GM18507 (cell line): ENCODE results near the gene NEURL4.
"Not testable (repeated sequence)": the region's sequence is repeated elsewhere in the genome, so short reads cannot be mapped to it uniquely, and the experiment has no call there.

Source experiments
- DNase-seq: peaks from one replicate; pipeline ENCODE4 v3.0.0; 2011; ENCODE audit warnings: low read depth; ENCODE audit not compliant: insufficient read length; ENCODE audit errors: extremely low spot score
- FAIRE-seq: peaks from 2 replicates; lab custom pipeline; 2011; peaks lifted over from hg19 to GRCh38; lab: Jason Lieb, UNC

Gene NEURL4

GRCh38 chr17:7348478-7349242, 19.5 kb upstream of the NEURL4 start:
- FAIRE-seq (no peak), DNase-seq (no peak)

- DNase-seq (no peak), FAIRE-seq (no peak)
Measured at GRCh38 chr17:7347630-7348477, 18.7 kb upstream of the NEURL4 start.

GRCh38 chr17:7346761-7347614, 17.9 kb upstream of the NEURL4 start:
- DNase-seq (no peak), FAIRE-seq (no peak)

- FAIRE-seq: no peak
- DNase-seq: no peak
Measured at GRCh38 chr17:7343250-7343649, 14.1 kb upstream of the NEURL4 start.

GRCh38 chr17:7341842-7342241, 12.7 kb upstream of the NEURL4 start:
- FAIRE-seq (no peak), DNase-seq (no peak)

GRCh38 chr17:7340179-7340578, 11.0 kb upstream of the NEURL4 start:
- DNase-seq: no peak
- FAIRE-seq: no peak

GRCh38 chr17:7337600-7337999, 8.5 kb upstream of the NEURL4 start:
- FAIRE-seq, DNase-seq: not testable (repeated sequence)

- FAIRE-seq (peak; percentile 93), DNase-seq (no peak)
Measured at GRCh38 chr17:7336240-7337175, 7.4 kb upstream of the NEURL4 start, which contains the start of gene ACAP1. Gene ACAP1 (plus strand): TSS chr17:7336529. CDS start chr17:7336735, 206 bp downstream.

GRCh38 chr17:7335765-7336164, 6.6 kb upstream of the NEURL4 start:
- FAIRE-seq, DNase-seq: not testable (repeated sequence)

GRCh38 chr17:7334938-7335538, 5.9 kb upstream of the NEURL4 start:
- FAIRE-seq (no peak), DNase-seq (no peak)

GRCh38 chr17:7332600-7333069, 3.5 kb upstream of the NEURL4 start:
- DNase-seq: not testable (repeated sequence)

GRCh38 chr17:7332111-7332510, 3.0 kb upstream of the NEURL4 start:
- no peak for FAIRE-seq

More at GRCh38 chr17:7332600-7333069, 3.5 kb upstream of the NEURL4 start:
- peak; percentile 62 for FAIRE-seq

GRCh38 chr17:7330638-7331015, 1.5 kb upstream of the NEURL4 start:
- DNase-seq: no peak
- FAIRE-seq: no peak

More at GRCh38 chr17:7332111-7332510, 3.0 kb upstream of the NEURL4 start:
- no peak for DNase-seq

- DNase-seq (no peak), FAIRE-seq (no peak)
Measured at GRCh38 chr17:7329997-7330637, 982 bp upstream of the NEURL4 start.

GRCh38 chr17:7329374-7329996, 350 bp upstream of the NEURL4 start:
- FAIRE-seq (peak; percentile 100), DNase-seq (peak; percentile 96)

- DNase-seq (no peak), FAIRE-seq (no peak)
Measured at GRCh38 chr17:7328009-7328408, 1.1 kb downstream of the NEURL4 start.

GRCh38 chr17:7327501-7327900, 1.6 kb downstream of the NEURL4 start:
- DNase-seq (no peak), FAIRE-seq (no peak)
